ENCODE data around the gene AHDC1. TPM values are rescaled to one million over a fixed set of nuclear protein-coding genes. Genes with fewer than 3 reads are reported as not detected.

AHDC1 gene
- total and polyA plus RNA-seq, 2 donors (not counting 1 experiment from before 2014, with no cell fraction given): 4.2 to 6.9 TPM

DNA sequence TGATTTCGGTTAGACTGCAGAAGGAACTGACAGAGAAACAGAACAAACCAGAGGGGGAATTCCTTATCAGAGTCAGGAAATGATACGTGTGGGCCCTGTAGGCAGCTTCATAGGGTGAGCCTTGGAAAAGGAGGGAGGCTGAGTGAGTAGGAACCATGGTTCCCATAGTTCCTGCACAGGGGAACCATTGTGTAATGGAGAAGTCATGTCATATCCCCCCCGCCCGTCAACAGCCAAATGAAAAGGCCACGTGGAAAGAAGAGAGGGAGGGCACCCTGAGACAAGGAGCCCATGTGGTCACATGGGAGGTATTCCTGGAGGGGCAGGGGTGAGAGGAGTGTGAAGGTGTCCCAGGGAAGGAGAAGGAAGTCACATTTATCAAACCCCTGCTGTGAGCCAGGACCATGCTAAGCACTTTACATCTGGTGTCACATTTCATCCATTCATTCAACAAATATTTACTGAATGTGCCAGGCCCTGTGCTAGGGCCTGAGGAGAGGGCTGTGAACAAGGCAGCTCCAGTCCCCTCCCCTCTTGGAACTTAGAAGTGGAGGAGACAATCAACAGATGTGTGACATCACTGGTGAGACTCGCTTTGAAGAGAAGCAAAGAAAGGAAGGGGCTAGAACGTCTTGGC is 46.7 kb upstream of the AHDC1 start:
- H3K9me3 ChIP-seq (ENCODE audit: control insufficient read depth, insufficient read depth, low read depth, low read length): no peaks in the 10 kb centered on the region
- peak overlapping the region; percentile 55 for H2AFZ ChIP-seq (ENCODE audit: low read length)
- no peak overlapping the region for H3K4me2 ChIP-seq (ENCODE audit: extremely low read depth, insufficient read depth, low read length)
- H3K4me3 ChIP-seq (replicated peaks in 1 of 4; ENCODE audit: control extremely low read depth in 1 of 4, insufficient read depth in 1 of 4, low read depth in 3 of 4, low read length in 4 of 4): no peak overlapping the region
- no peaks in the 10 kb centered on the region for H3K27me3 ChIP-seq (ENCODE audit: control insufficient read depth, insufficient read depth, low read length)
- no peak overlapping the region for H3K27ac ChIP-seq (ENCODE audit: insufficient read depth, low read length)
- H3K36me3 ChIP-seq (ENCODE audit: control insufficient read depth, insufficient read depth, low read length): no peaks in the 10 kb centered on the region
- TF ChIP-seq, protein P1, sequence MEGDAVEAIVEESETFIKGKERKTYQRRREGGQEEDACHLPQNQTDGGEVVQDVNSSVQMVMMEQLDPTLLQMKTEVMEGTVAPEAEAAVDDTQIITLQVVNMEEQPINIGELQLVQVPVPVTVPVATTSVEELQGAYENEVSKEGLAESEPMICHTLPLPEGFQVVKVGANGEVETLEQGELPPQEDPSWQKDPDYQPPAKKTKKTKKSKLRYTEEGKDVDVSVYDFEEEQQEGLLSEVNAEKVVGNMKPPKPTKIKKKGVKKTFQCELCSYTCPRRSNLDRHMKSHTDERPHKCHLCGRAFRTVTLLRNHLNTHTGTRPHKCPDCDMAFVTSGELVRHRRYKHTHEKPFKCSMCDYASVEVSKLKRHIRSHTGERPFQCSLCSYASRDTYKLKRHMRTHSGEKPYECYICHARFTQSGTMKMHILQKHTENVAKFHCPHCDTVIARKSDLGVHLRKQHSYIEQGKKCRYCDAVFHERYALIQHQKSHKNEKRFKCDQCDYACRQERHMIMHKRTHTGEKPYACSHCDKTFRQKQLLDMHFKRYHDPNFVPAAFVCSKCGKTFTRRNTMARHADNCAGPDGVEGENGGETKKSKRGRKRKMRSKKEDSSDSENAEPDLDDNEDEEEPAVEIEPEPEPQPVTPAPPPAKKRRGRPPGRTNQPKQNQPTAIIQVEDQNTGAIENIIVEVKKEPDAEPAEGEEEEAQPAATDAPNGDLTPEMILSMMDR (conservative IDR thresholded peaks at IDR 0.05 in 1 of 2, IDR thresholded peaks at IDR 0.05 in 1 of 2; ENCODE audit: low read depth in 1 of 2, low read length in 2 of 2): no peak
- no peak for TF ChIP-seq EZH2 (IDR thresholded peaks at IDR 0.05; ENCODE audit: low read length, missing control alignments)
- no peaks in the 10 kb centered on the region for H3K79me2 ChIP-seq (ENCODE audit: control insufficient read depth, insufficient read depth, low read length)
- no peaks in the 10 kb centered on the region for H4K20me1 ChIP-seq (ENCODE audit: control insufficient read depth, extremely low read depth, insufficient read depth, low read length)
- H3K4me1 ChIP-seq (ENCODE audit: control insufficient read depth, extremely low read depth, insufficient read depth, low read length): peaks cover 12% of the 10 kb centered on the region
- peak; percentile 72 to 86 for DNase-seq (ENCODE audit: low read depth in 2 of 2)
- no peak overlapping the region for H3K9ac ChIP-seq (ENCODE audit: insufficient read depth, low read length)

DNA sequence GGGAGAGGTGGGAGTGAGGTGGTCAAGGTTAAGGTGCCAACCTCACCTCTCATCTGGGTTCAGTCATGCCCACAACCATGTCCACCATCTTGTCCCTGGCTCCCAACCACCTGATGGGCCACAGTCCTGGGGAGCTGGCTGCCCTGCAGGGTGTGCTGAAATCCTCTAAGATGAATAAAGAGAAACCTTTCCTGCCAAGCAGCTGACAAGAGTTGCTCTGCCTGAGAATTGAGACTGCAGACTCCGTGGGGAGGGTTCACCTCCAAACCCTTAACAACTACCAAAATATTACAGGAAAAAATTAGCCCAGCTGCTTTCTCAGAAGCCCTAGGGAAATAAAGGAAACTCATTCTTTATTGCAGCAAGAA is 46.2 kb upstream of the AHDC1 start:
- no peaks in the 10 kb centered on the region for H3K79me2 ChIP-seq (ENCODE audit: control insufficient read depth, insufficient read depth, low read length)
- no peak overlapping the region for H3K4me2 ChIP-seq (ENCODE audit: extremely low read depth, insufficient read depth, low read length)
- no peak for DNase-seq (ENCODE audit: low read depth in 2 of 2)
- no peaks in the 10 kb centered on the region for H4K20me1 ChIP-seq (ENCODE audit: control insufficient read depth, extremely low read depth, insufficient read depth, low read length)
- H3K9me3 ChIP-seq (ENCODE audit: control insufficient read depth, insufficient read depth, low read depth, low read length): no peaks in the 10 kb centered on the region
- no peak overlapping the region for H3K4me3 ChIP-seq (replicated peaks in 1 of 4; ENCODE audit: control extremely low read depth in 1 of 4, insufficient read depth in 1 of 4, low read depth in 3 of 4, low read length in 4 of 4)
- H3K36me3 ChIP-seq (ENCODE audit: control insufficient read depth, insufficient read depth, low read length): no peaks in the 10 kb centered on the region
- peaks cover 10% of the 10 kb centered on the region for H3K4me1 ChIP-seq (ENCODE audit: control insufficient read depth, extremely low read depth, insufficient read depth, low read length)
- no peak for TF ChIP-seq EZH2 (IDR thresholded peaks at IDR 0.05; ENCODE audit: low read length, missing control alignments)
- TF ChIP-seq, protein P1 (conservative IDR thresholded peaks at IDR 0.05 in 1 of 2, IDR thresholded peaks at IDR 0.05 in 1 of 2; ENCODE audit: low read depth in 1 of 2, low read length in 2 of 2): no peak
- H3K27me3 ChIP-seq (ENCODE audit: control insufficient read depth, insufficient read depth, low read length): no peaks in the 10 kb centered on the region
- no peak overlapping the region for H3K9ac ChIP-seq (ENCODE audit: insufficient read depth, low read length)
- H3K27ac ChIP-seq (ENCODE audit: insufficient read depth, low read length): no peak overlapping the region
- H2AFZ ChIP-seq (ENCODE audit: low read length): peak overlapping the region; percentile 55

GRCh38 chr1:27649306-27649635 is 45.3 kb upstream of the AHDC1 start:
- Histone ChIP-seq H4K20me1 (ENCODE audit: control insufficient read depth, extremely low read depth, insufficient read depth, low read length) (no peaks in the 10 kb centered on the region), H3K4me3 (replicated peaks in 1 of 4; ENCODE audit: control extremely low read depth in 1 of 4, insufficient read depth in 1 of 4, low read depth in 3 of 4, low read length in 4 of 4) (no peak overlapping the region), H3K27me3 (ENCODE audit: control insufficient read depth, insufficient read depth, low read length) (no peaks in the 10 kb centered on the region), H3K27ac (ENCODE audit: insufficient read depth, low read length) (no peak overlapping the region), H3K79me2 (ENCODE audit: control insufficient read depth, insufficient read depth, low read length) (no peaks in the 10 kb centered on the region), H3K9ac (ENCODE audit: insufficient read depth, low read length) (no peak overlapping the region), H3K9me3 (ENCODE audit: control insufficient read depth, insufficient read depth, low read depth, low read length) (no peaks in the 10 kb centered on the region), H3K4me1 (ENCODE audit: control insufficient read depth, extremely low read depth, insufficient read depth, low read length) (peaks cover 10% of the 10 kb centered on the region), H3K36me3 (ENCODE audit: control insufficient read depth, insufficient read depth, low read length) (no peaks in the 10 kb centered on the region), H2AFZ (ENCODE audit: low read length) (no peak overlapping the region), H3K4me2 (ENCODE audit: extremely low read depth, insufficient read depth, low read length) (no peak overlapping the region)
- DNase-seq (ENCODE audit: low read depth in 2 of 2): no peak
- TF ChIP-seq, protein P1 (conservative IDR thresholded peaks at IDR 0.05 in 1 of 2, IDR thresholded peaks at IDR 0.05 in 1 of 2; ENCODE audit: low read depth in 1 of 2, low read length in 2 of 2): no peak
- no peak for TF ChIP-seq EZH2 (IDR thresholded peaks at IDR 0.05; ENCODE audit: low read length, missing control alignments)

All from fibroblast of lung (primary cell).